CD4-positive, alpha-beta T cell treated with Interferon gamma for 1 hour (primary cell): ENCODE measurements around the gene MRPL27.

ENCODE experiments used
- DNase-seq: peaks from one replicate; pipeline ENCODE4 v3.0.0-alpha.2; 2020

Gene MRPL27

DNA sequence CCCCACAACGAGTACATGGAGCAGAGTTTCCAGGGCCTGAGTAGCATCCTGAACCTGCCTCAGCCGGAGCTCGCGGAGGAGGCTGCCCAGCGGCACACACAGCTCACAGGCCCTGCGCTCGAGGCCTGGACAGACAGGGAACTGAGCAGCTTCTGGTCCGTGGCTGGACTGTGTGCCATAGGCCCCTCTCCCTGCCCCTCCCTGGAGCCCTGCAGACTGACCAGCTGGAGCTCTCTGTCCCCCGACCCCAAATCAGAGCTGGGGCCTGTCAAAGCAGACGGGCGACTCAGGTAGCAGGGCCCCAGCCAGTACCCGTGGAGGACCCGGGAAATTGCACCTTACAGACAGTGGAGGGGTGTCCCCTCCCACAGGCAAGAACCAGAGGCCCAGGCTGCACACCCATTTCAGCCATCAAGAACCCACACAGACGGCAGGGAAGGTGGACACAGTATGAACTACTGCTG is 13.0 kb downstream of the MRPL27 start:
- DNase-seq, result no peak

GRCh38 chr17:50359005-50359699 is 13.8 kb downstream of the MRPL27 start:
- DNase-seq, result no peak

DNA sequence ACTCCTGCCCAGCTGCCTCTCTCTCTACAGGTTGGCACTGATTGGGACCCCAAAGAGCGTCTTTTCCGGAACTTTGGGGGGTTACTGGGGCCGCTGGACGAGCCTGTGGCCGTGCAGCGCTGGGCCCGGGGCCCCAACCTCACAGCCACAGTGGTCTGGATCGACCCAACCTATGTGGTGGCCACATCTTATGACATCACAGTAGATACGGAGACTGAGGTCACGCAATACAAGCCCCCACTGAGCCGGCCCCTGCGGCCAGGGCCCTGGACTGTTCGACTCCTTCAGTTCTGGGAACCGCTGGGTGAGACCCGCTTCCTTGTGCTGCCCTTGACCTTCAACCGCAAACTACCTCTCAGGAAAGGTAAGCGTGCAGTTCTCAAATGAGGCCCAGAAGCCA is 14.8 kb downstream of the MRPL27 start:
- DNase-seq, result no peak

DNA sequence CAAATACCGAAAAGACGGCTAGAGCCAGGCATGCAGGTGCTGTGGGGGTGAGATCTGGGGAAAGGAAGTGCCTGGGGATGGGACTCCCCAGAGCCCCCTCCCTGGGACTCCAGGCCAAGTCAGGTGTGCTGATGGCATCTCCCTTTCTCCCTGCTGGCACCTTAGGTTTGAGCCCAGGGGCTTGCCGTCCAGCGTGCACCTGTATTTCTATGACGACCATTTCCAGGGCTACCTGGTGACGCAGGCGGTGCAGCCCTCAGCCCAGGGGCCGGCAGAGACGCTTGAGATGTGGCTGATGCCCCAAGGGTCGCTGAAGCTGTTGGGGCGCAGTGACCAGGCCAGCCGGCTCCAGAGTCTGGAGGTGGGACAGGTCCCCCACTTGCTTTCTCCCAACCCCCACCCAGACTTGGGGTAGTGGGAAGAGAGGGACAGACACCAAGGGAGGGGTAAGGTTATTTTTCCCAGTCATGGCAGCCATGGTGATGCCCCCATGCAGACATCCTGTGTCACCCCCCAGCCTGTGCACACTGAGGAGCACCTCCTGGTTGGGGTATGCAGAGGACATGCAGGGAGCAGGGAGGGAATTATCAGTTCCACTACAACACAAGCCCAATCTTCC is 16.0 kb downstream of the MRPL27 start:
- no peak for DNase-seq

DNA sequence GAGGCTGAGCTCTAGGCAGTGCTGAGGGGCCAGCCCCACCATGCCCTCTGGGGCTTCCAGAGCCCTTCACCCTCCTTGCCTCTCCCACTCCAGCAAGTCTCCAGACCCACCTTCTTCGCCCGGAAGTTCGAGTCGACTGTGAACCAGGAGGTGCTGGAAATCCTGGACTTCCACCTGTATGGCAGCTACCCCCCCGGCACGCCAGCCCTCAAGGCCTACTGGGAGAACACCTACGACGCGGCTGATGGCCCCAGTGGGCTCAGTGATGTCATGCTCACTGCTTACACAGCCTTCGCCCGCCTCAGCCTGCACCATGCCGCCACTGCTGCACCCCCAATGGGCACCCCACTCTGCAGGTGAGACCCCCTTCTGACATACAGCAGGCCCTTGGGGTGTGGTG is 16.6 kb downstream of the MRPL27 start:
- DNase-seq, result no peak

DNA sequence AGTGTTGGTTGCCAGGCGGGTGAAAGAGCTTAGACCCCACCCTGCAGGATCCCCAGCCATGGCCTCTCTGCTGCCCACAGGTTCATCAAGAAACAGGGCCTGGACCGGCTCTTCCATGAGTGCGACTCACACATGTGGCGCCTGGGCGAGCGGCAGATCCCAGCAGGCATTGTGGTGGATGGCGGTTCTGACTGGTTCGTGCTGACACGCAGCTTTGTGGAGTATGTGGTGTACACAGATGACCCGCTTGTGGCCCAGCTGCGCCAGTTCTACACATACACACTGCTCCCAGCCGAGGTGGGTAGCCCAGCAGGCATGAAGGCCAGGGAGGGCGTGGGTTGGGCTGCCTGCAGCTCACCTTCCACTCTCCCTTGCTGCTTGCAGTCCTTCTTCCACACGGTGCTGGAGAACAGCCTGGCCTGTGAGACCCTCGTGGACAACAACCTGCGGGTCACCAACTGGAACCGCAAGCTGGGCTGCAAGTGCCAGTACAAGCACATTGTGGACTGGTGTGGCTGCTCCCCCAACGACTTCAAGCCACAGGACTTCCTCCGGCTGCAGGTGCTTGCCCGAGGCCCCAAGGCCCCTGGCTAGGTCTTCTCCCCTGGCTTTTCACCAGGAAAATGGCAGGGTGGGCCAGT is 17.2 kb downstream of the MRPL27 start:
- DNase-seq, result no peak

DNA sequence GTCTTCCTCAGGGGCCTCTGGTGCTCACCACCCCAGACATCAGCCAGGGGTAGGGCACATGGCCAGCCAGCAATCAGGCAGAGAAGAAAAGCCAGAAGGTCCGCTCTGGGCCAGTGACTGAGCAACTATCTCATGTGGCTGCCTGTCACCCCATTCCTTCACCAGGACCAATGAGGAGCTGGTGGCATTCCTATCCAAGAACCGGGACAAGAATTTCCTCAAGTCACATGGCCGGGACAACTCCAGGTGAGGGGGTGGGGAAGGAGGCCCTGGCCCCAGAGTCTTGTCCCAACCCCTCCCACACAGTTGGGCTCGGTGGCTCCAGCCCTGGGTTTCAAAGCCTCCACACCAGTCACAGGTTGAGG is 17.7 kb downstream of the MRPL27 start:
- no peak for DNase-seq

- no peak for DNase-seq
These were observed 18.2 kb downstream of the MRPL27 start for GRCh38 chr17:50354776-50355175.

DNA sequence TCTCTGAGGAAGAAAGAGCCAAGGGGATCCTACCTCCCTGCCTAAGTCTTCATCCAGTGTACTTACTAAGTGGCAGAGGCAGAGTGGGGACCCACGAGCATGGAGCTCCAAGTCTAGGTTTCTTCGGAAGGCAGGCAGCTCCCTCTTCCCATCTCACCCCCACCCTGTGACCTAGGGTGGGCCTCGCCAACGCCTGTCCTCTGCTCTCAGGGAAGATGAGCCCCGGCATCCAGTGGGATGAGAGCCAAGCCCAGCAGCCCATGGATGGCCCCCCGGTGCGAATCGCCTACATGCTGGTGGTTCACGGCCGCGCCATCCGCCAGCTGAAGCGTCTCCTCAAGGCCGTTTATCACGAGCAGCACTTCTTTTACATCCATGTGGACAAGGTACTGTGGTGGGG is 18.8 kb downstream of the MRPL27 start:
- no peak for DNase-seq

GRCh38 chr17:50353600-50354195 is 19.3 kb downstream of the MRPL27 start:
- no peak for DNase-seq

GRCh38 chr17:50352693-50353599 is 20.0 kb downstream of the MRPL27 start:
- no peak for DNase-seq

GRCh38 chr17:50352072-50352692 is 20.8 kb downstream of the MRPL27 start:
- no peak for DNase-seq

DNA sequence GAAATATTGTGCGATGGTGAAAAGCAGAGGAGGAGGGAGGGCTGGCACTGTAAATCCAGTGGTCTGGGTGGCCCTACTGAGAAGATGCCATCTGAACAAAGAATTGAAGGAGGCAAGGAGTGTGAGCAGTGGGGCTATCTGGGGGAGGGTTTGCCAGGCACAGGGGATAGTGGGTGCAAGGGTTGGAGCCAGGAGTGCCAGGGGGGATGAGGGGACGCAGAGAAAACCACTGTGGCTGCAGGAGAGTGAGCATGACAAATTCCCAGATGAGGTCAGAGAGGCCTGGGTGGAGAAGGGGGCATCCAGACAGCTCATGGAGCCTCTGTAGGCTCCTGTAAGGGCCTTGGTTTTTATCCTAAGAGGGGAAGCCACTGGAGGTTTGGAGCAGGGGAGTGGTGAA is 22.3 kb downstream of the MRPL27 start:
- DNase-seq, result no peak

DNA sequence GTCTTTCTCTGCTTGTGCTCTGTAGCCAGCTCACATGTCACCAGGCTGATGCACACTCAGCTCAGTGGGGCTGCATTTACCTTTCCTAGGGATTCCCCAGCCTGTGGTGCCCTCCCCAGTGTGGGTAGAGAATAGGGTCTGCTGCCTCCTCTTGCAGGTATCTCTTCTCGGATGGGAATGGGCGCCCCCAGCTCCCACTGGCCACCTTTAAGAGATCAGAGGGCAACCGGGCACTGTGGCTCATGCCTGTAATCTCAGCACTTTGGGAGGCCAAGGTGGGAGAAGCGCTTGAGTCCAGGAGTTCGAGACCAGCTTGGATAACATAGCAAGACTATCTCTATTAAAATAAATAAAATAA is 23.8 kb downstream of the MRPL27 start:
- DNase-seq, result no peak

DNA sequence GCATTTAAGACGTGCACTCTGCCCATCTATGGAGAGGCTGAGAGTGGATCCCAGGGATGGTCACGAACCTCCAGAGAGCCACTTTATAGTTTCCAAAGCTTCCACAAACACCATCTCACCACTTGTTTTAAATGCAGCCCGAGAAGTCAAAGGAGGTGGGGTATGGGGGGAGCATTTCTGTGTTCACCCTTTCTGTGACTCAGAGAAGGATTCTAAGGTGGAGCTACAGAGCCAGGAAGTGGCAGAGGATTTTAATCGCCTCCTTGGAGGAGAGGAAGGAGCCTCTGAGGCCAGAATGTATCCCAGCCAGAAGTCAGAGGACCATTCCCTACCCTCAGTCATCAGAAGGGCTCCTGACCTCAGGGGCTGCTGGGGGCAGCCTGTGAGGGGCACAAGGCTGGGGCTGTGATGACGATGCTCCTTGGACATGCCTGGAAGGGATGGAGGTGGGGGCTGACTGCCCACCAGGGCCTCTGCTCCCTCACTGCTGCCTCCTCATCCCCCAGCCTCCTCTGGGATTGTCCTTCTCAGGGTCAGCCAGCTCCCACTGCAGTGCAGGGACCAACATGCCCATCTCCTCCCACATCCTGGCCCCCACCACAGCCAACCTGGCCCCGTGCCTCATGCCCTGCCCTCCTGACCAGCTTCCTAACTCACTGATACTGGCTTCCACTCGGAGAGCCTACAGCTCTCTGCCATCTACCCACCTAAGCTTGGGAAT is 24.3 kb downstream of the MRPL27 start:
- DNase-seq, result no peak

DNA sequence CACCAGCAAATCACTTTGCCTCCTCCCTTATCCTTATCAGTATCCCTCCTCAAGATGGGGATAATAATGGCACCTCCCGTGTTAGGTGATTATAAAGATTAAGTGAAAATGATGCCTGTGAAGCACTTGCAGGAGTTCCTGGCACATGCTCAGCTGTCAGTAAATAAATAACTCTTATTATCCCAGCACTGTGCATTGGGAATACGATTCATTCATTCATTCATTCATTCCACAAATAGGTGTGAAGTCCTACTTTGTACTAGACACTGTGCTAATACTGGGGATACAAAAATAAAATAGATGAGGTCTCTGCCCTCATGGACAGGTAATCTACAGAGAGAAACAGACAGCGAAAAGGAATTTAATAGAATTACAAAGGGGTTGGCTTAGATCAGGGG is 25.1 kb downstream of the MRPL27 start:
- no peak for DNase-seq

DNA sequence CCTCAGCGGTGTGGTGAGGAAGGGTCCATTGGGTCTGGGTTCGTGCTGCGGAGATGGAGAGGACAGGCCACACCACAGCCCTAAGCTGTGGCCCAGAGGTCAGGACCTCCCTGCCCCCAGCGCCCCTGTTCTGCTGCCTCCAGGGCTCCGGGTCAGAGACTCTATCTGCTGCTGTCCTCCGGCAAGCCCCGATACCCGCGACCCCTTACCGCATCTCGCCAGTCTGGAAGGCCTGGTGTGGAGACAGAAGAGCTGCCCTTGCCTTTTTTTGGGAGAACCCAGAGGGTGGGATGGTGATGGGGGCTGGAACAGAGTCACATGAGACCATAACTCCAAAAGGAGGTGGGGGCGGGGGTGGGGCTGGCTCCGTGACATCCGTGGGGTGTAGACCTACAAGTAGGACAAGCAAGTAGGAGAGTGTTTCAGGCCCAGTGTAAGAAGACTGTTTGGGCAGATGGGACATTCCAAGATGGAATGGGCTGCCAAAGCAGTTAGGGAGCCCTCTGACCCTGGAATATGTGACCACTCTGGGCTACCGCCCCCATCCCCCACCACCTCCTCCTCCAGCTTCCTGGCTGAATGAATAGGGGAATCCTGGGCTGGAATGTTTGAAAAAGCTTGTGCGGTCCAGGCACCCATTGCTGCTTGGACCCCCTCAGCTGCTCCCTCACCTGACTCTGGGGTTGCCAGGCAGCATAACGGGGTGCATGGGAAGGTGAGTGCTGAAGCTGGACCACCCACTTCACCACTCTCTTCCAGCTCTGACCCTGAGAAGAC is 25.7 kb downstream of the MRPL27 start:
- no peak for DNase-seq

DNA sequence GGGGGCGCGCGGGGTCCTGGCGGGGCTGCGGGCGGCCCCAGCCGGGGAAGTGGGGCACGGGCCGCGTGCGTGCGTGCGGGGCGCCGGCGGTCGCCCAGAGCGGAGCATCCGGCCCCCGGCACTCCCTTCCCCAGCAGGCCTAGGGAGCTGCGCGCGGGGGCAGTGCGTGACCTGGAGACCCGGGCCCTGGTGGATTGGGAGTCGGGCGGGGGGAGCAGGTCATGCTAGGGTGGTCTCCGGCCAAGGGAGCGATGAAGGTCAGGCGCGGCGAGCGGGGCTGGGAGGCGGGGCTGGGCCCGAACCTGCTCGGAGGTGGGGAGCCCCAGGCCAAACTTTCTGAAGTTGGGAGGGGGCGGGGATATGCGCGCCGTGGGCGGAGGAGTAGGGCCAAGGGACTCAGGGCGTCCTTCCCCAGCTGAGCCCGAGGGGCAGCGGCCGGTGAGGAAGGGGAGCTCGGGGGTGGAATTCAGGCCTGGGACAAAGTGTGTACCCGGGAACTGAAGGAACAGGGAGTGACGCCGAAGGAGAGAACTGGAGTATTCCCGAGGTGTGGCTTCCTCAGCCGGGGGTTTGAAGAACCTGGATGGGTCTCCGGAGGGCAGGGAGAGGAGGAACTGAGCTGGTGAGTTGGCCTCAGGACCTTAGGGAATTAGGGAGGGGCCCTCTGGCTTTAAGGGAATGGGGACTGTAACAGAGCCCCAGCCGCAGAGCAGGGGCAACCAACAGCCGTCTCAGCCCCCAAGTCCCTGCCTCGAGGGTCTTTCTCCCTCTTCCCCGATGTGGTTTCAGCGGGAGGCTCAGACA is 26.5 kb downstream of the MRPL27 start:
- peak; percentile 13 for DNase-seq

GRCh38 chr17:50345432-50346312 is 27.3 kb downstream of the MRPL27 start, which contains the start of gene XYLT2:
TSS of gene XYLT2 (plus strand) at chr17:50346126. CDS start at chr17:50346141, 15 bp downstream.
- DNase-seq, result peak; percentile 90
